HepG2 (cell line): ENCODE data around the gene TCERG1. TPM values are rescaled to one million over a fixed set of nuclear protein-coding genes. Genes with fewer than 3 reads are reported as not detected.

Experiments
- ARID2 ChIP-seq: sonication (generic); formaldehyde crosslinking; IDR thresholded peaks from 2 replicates; pipeline ENCODE4 v1.8.1; 2022; ENCODE audit warnings: mild to moderate bottlenecking, missing genetic modification reagents, borderline replicate concordance
- REXO4 ChIP-seq: sonication (generic); formaldehyde crosslinking; IDR thresholded peaks from 2 replicates; pipeline ENCODE4 v1.8.0; 2022; ENCODE audit warnings: missing genetic modification reagents, mild to moderate bottlenecking, borderline replicate concordance
- SETDB1 ChIP-seq: sonication (generic); formaldehyde crosslinking; IDR thresholded peaks from 2 replicates; pipeline ENCODE4 v1.5.1; 2020; ENCODE audit warnings: missing genetic modification reagents, mild to moderate bottlenecking, borderline replicate concordance
- SP1 ChIP-seq, 2 experiments: fragments of 450-650 bp in 1 of 2; sonication (generic) in 1 of 2; formaldehyde crosslinking in 1 of 2; IDR thresholded peaks; 2 replicates each; pipeline versions ENCODE4 v1.4.0 to v1.6.1; 2016 to 2020; ENCODE audit warnings: missing genetic modification reagents in 1 of 2
- STAT5B ChIP-seq: sonication (generic); formaldehyde crosslinking; IDR thresholded peaks from 2 replicates; pipeline ENCODE4 v1.4.0; 2020; ENCODE audit warnings: missing genetic modification reagents
- polyA plus RNA-seq, 8 experiments: library from polyadenylated mRNA; depleted of rRNA in 3 of 8; stranded (reverse) in 7 of 8; unstranded in 1 of 8; fragments of >200 nt; fragmentation: Illumina TruSeq in 4 of 8; extraction: Trizol in 4 of 8; gene quantifications; 2 replicates each; pipeline versions ENCODE4 v1.2.1 to v1.2.3, GENCODE V29; 2011 to 2016; ENCODE audit warnings: low read depth in 4 of 8, missing spikeins in 1 of 8, mixed read lengths in 1 of 8; ENCODE audit not compliant: insufficient read depth in 1 of 8
- small RNA-seq, 3 experiments: library from RNA; depleted of rRNA; stranded (forward); fragments of <200 nt; gene quantifications; one replicate each; pipeline ENCODE3, GENCODE V24; 2012; ENCODE audit warnings: low read depth in 2 of 3, low replicate concordance in 1 of 3; ENCODE audit not compliant: insufficient read length in 3 of 3, insufficient read depth in 2 of 3
- total RNA-seq, 5 experiments: library from RNA; depleted of rRNA; stranded (reverse); fragments of >200 nt; fragmentation: Illumina TruSeq; extraction: Trizol; gene quantifications; 2 replicates each; pipeline ENCODE4 v1.2.3, GENCODE V29; 2016; ENCODE audit warnings: low read depth in 1 of 5

TCERG1 gene
- total and polyA plus RNA-seq, 2 of the 13 experiments (the other 11 are each of a cell fraction or from before 2014, with no cell fraction given) = 71.7 to 86.6 TPM

- TF ChIP-seq SP1 (IDR thresholded peaks at IDR 0.05) = no peak
- TF ChIP-seq SP1 (CRISPR knock-in tag; IDR thresholded peaks at IDR 0.05) = no peak
- no peak for TF ChIP-seq SETDB1 (CRISPR knock-in tag)
- TF ChIP-seq REXO4 (CRISPR knock-in tag) = no peak
- no peak for TF ChIP-seq STAT5B
- TF ChIP-seq ARID2 = no peak
These were observed 113.2 kb downstream of the TCERG1 start (continued) for GRCh38 chr5:146560205-146560812.

Small RNA genes within 50 kb of the gene (small RNA-seq; reads per million reads assigned to genes)
- gene RF02271 = 0 reads per million in 3 experiments

Other genes starting within 250 kb of the TCERG1 start
- 23.4 and 31.2 TPM in 2 replicates for gene RBM27, start 243.7 kb upstream of the TCERG1 start, total RNA-seq (2016; rRNA removed; fragmentation: Illumina TruSeq; extraction: Trizol)
- 9.9 and 12.9 TPM in 2 replicates for gene RBM27, start 243.7 kb upstream of the TCERG1 start, polyA plus RNA-seq (2011; rRNA removed)
- 0.08 TPM in 1 of 2 replicates, not detected in the other for gene POU4F3, start 108.5 kb upstream of the TCERG1 start, total RNA-seq (2016; rRNA removed; fragmentation: Illumina TruSeq; extraction: Trizol)
- gene POU4F3, start 108.5 kb upstream of the TCERG1 start, polyA plus RNA-seq (2011; rRNA removed) = not detected in 2 replicates
- gene GPR151, start 68.9 kb downstream of the TCERG1 start, total RNA-seq (2016; rRNA removed; fragmentation: Illumina TruSeq; extraction: Trizol) = not detected in 2 replicates
- not detected in 2 replicates for gene GPR151, start 68.9 kb downstream of the TCERG1 start, polyA plus RNA-seq (2011; rRNA removed)